Skeletal muscle tissue (tissue), 4 donors: Measurements from ENCODE around the gene CDK12. TPM values are rescaled to one million over a fixed set of nuclear protein-coding genes. Genes with fewer than 3 reads are reported as not detected.
"Not testable (repeated sequence)": the region's sequence is repeated elsewhere in the genome, so short reads cannot be mapped to it uniquely, and the experiment has no call there.

Experiments used
- H3K27ac ChIP-seq: one replicate; pipeline ENCODE4 v1.7.0; 2013; ENCODE audit warnings: mild to moderate bottlenecking, low read depth, low read length, inconsistent platforms
- H3K27me3 ChIP-seq, 3 donors: one replicate each; pipeline ENCODE4 v1.7.0; 2013; ENCODE audit warnings: low read length in 3 of 3; ENCODE audit not compliant: control insufficient read depth in 3 of 3, insufficient read depth in 3 of 3
- H3K36me3 ChIP-seq, 3 donors: one replicate each; pipeline ENCODE4 v1.7.0; 2013; ENCODE audit warnings: low read length in 3 of 3; ENCODE audit not compliant: control insufficient read depth in 3 of 3, insufficient read depth in 3 of 3
- H3K4me1 ChIP-seq, 3 donors: one replicate each; pipeline ENCODE4 v1.7.0; 2013; ENCODE audit warnings: low read length in 3 of 3, mild to moderate bottlenecking in 3 of 3; ENCODE audit not compliant: control insufficient read depth in 3 of 3, insufficient read depth in 3 of 3
- H3K4me3 ChIP-seq, 3 donors: one replicate each; pipeline ENCODE4 v1.7.0; 2013; ENCODE audit warnings: low read length in 3 of 3
- H3K9ac ChIP-seq, 3 donors: one replicate each; pipeline ENCODE4 v1.7.0; 2013; ENCODE audit warnings: low read length in 3 of 3, mild to moderate bottlenecking in 3 of 3, moderate library complexity in 2 of 3, low read depth in 1 of 3
- H3K9me3 ChIP-seq, 3 donors: one replicate each; pipeline ENCODE4 v1.7.0; 2013; ENCODE audit warnings: low read length in 3 of 3; ENCODE audit not compliant: control insufficient read depth in 3 of 3
- total RNA-seq: library from RNA; depleted of rRNA; stranded (reverse); fragments of >200 nt; gene quantifications from one replicate; pipeline ENCODE4 v1.2.3, GENCODE V29; 2014
- donor health status: Osteomylitis.

The CDK12 gene
- total RNA-seq, 1 donor from 2014 or later: 29.2 TPM

DNA sequence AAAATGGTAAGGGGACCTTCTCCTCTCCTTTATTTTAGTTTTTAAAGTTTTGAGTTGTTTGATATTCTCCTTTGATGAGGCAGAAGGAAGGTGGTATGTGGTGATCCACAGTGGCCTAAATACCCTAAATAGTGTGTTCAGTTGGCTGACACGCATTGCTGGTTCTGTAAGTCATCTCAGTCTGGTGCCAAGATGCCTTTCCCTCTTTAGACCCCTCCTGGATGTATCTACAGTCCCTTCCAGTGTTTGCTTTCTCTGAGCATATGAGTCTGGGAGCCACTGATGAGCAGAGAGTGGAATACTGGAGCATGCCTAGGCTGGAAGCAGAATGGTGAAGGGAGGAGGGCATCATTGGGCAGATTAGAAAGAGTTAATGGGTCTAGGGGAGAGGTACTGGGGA, 81.9 kb downstream of the CDK12 start:
- Histone ChIP-seq H3K27me3 (no peaks in the 10 kb centered on the region), H3K4me3 (no peak overlapping the region), H3K27ac (no peak overlapping the region), H3K36me3 (peaks cover 14 to 17% (median 16%) of the 10 kb centered on the region in 3 donors), H3K9ac (no peak overlapping the region), H3K9me3 (no peaks in the 10 kb centered on the region), H3K4me1 (peaks cover 1 to 7% (median 6%) of the 10 kb centered on the region in 3 donors)

GRCh38 chr17:39543664-39544063, 82.4 kb downstream of the CDK12 start:
- peaks cover 16 to 19% (median 19%) of the 10 kb centered on the region in 3 donors for H3K36me3 ChIP-seq
- no peaks in the 10 kb centered on the region for H3K27me3 ChIP-seq
- no peak overlapping the region for H3K9ac ChIP-seq
- peaks cover 5 to 11% (median 11%) of the 10 kb centered on the region in 3 donors for H3K4me1 ChIP-seq
- no peak overlapping the region for H3K27ac ChIP-seq
- H3K4me3 ChIP-seq: no peak overlapping the region
- no peaks in the 10 kb centered on the region for H3K9me3 ChIP-seq

DNA sequence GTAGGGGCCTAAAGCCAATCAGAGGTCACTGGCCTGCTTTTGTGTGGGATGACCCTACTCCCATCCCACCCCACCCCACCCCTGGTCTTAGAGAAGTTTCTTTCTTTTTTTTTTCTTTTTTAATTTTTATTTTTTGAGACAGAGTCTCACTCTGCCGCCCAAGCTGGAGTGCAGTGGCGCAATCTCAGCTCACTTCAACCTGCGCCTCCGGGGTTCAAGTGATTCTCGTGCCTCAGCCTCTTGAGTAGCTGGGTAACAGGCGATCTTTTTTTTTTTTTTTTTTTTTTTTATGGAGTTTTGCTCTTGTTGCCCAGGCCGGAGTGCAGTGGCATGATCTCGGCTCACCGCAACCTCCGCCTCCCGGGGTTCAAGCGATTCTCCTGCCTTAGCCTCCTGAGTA, 83.1 kb downstream of the CDK12 start:
- not testable (repeated sequence) for H3K27ac ChIP-seq, H3K9ac ChIP-seq, H3K27me3 ChIP-seq, H3K9me3 ChIP-seq, H3K4me3 ChIP-seq
- Histone ChIP-seq H3K4me1 (peaks cover 5 to 13% (median 11%) of the 10 kb centered on the region in 3 donors), H3K36me3 (peaks cover 20 to 26% (median 26%) of the 10 kb centered on the region in 3 donors)

DNA sequence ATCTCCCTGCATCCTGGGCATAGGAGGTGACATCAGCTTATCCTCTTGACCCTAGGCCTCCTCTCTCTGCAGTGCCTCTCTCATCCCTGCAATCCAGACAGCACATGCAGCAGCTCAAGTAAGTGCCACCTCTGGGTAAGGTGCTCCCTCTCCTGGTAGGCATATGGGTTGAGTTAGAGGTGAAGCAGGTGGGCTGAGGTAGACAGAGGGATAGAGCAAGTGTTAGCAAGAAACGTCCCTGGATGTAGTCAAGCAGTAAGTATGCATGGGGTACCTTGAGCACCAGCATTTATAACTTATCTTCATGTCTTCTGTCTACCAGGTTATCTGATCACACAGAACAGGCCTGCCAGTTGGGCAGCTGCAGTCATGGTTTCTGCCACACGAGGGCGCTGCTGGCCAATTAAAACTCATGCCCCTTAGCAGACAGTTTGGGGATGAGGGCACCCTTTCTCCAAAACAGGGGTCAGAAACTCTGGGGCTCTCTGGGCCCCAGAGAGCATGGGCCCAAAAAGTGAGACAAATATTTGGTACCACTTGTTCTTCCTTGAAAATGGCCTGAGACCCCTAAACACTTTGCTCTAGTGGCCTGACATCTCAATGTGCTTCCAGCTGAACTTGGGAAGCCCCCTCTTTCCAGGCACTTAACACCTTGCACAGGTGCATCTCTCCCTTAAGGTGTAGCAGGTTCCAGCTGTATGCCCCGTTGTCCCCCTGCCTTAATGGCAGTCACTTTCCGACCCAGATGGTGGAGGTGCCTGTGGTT, 86.6 kb downstream of the CDK12 start:
- no peaks in the 10 kb centered on the region for H3K9me3 ChIP-seq
- no peak overlapping the region for H3K27ac ChIP-seq
- peaks cover 35 to 54% (median 38%) of the 10 kb centered on the region in 3 donors for H3K36me3 ChIP-seq

DNA sequence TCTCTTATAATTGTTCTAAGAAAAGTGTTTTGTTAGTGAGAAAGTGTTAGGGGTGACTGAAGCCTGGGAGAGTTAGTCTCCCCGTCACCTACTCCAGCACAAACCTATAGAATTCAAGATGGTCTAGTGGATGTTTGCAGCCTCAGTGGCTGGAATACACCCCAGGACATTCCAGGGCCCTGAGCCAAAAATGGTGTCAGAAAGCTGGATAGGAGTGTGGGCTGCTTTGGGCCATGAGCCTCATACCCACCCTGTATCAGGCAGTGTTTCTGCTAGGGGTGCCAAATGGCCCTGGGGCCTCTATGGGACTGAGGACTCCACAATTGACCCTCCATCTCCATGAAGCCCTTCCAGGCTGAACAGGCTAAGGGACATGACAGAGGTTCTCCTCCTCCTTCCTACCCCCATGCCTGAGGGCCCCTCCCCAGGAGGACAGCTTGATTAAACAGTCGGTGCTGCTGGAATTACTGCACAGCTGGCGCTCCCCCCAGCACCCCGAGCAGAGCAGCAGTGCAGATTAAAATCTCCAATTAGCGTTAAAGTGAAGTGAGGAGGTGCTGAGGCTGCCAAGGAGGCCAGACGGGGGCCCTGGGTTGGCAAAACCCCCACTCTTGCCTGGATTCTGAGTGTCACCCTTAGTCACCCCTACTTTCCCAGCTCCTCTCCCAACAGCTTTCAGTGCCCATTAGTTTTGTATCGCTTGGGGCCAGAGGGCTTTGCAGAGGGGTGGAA, 87.4 kb downstream of the CDK12 start:
- Histone ChIP-seq H3K9ac (peak overlapping the region in 1 of 3 donors; percentile 16), H3K4me3 (no peak overlapping the region), H3K27me3 (no peaks in the 10 kb centered on the region), H3K27ac (no peak overlapping the region), H3K4me1 (peaks cover 5 to 13% (median 9%) of the 10 kb centered on the region in 3 donors), H3K36me3 (peaks cover 42 to 60% (median 45%) of the 10 kb centered on the region in 3 donors), H3K9me3 (no peaks in the 10 kb centered on the region)

More for the DNA sequence above, 86.6 kb downstream of the CDK12 start:
- Histone ChIP-seq H3K27me3 (no peaks in the 10 kb centered on the region), H3K4me1 (peaks cover 5 to 13% (median 9%) of the 10 kb centered on the region in 3 donors), H3K4me3 (no peak overlapping the region), H3K9ac (no peak overlapping the region)

DNA sequence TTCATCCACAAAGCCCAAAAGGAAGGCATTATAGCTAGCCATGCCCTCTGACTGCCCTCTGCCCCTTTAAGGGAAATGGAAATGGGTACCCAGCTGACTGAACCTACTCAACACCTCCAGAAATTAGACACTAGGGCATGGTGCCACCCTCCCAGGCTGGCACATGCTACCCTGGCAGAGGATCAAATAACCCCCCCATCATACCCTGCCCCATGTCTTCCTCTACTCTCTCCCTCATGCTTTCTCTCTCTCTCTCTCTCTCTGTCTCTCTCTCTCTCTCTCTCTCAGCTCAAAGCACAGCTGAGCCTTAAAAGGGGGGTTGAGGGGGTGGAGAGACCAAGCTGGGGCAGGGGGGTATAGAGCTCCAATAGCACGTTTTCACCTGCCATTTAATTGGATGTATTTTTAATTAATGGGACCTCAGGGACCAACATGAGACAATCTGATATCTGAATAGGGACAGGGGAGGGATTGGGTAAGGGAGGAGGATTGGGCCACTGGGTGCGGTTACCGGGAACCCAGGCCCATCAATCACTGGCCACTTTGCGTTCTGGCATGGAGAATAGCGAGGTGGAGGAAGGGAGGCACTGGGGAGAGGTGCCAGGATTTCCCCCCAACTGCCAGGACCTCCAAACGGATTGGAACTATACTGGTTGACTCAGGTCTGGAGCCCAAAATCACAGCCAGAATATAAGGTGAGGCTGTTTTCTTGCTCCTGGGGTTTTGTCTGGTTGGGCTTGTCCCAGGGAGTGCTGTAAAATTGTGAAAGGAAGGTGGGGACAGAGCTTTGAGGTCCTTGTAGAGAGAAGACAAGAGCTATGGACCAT, 88.7 kb downstream of the CDK12 start:
- Histone ChIP-seq H3K27me3 (no peaks in the 10 kb centered on the region), H3K4me1 (peaks cover 5 to 13% (median 9%) of the 10 kb centered on the region in 3 donors), H3K4me3 (no peak overlapping the region), H3K36me3 (peaks cover 45 to 64% (median 46%) of the 10 kb centered on the region in 3 donors), H3K9ac (no peak overlapping the region), H3K9me3 (no peaks in the 10 kb centered on the region), H3K27ac (no peak overlapping the region)

- H3K27ac ChIP-seq: no peak overlapping the region
- no peak overlapping the region for H3K9ac ChIP-seq
- H3K36me3 ChIP-seq: peaks cover 44 to 71% (median 52%) of the 10 kb centered on the region in 3 donors
- H3K9me3 ChIP-seq: no peaks in the 10 kb centered on the region
- H3K4me1 ChIP-seq: peaks cover 5 to 13% (median 9%) of the 10 kb centered on the region in 3 donors
- no peak overlapping the region for H3K4me3 ChIP-seq
- H3K27me3 ChIP-seq: no peaks in the 10 kb centered on the region
These were observed 90.6 kb downstream of the CDK12 start for GRCh38 chr17:39551879-39552278.

DNA sequence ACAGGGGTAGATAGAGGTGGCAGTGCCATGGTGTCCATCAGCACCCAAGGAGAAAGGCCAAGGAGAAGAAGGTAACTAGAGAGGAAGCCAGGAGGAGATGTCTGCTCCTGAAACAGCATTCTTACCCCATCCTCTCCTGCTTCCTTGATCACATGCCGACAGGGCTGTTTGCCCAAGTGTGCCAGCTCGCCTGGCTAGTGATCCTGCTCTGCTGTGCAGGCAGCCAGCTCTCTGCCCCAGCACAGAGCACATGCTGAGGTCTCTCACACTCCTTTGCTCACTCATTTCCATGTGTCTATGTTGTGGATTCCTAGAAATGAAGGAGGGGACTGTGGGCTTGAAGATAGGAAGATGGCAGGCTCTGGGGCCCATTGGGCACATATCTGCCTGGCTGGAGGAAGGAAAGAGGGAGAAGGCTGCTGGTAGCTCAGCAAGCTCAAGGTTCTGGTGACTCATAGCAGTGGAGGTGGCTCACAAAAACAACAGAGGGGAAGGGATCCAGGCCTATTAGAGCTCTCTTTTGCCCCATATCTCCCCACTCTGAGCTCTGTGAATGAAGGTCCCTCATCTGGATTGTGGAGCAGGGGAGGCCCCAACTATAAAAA, 92.2 kb downstream of the CDK12 start:
- H3K4me1 ChIP-seq: peaks cover 1 to 5% (median 2%) of the 10 kb centered on the region in 3 donors
- no peaks in the 10 kb centered on the region for H3K27me3 ChIP-seq
- peaks cover 52 to 77% (median 52%) of the 10 kb centered on the region in 3 donors for H3K36me3 ChIP-seq
- H3K9me3 ChIP-seq: no peaks in the 10 kb centered on the region
- no peak overlapping the region for H3K27ac ChIP-seq
- H3K9ac ChIP-seq: no peak overlapping the region
- no peak overlapping the region for H3K4me3 ChIP-seq

DNA sequence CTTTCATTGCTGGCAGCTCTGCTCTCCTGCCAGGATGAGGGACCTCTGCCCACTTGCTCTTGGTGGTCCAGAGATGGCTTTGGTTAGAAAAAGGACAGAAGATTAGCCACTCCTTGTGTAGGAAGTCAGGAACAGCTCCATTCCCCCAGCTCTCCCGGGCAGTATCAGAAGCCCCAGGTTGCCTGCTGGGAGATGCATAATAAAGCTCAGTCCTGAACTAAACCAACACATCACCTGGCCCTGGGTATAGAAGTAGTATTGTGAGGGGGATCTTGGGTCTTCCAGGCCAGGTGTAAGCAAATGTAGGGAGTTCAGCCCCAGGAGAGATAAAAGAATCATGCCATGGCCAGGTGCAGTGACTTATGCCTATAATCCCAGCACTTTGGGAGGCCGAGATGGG, 94.1 kb downstream of the CDK12 start:
- Histone ChIP-seq H3K36me3 (peaks cover 41 to 64% (median 42%) of the 10 kb centered on the region in 3 donors), H3K9me3 (no peaks in the 10 kb centered on the region), H3K9ac (no peak overlapping the region), H3K27me3 (no peaks in the 10 kb centered on the region), H3K4me3 (no peak overlapping the region), H3K4me1 (no peaks in the 10 kb centered on the region), H3K27ac (no peak overlapping the region)
